Activated B cell treated with CpG ODN at 0.5 μM for 24 hours (primary cell): Measurements from ENCODE around the gene DNAH17. TPM values are rescaled to one million over a fixed set of nuclear protein-coding genes. Genes with fewer than 3 reads are reported as not detected.

Experiments
- ATAC-seq: fragments of 200-7000 bp; cut with Tn5 transposase; one replicate; pipeline ENCODE4 v1.10.0; 2021; ENCODE audit warnings: low read depth, mild to moderate bottlenecking, moderate library complexity
- CTCF ChIA-PET: fragments of 350-600 bp; sonication (Branson Sonifier 250); formaldehyde crosslinking; loops from one replicate; lab custom pipeline; 2021; ENCODE audit warnings: antibody characterized with exemption; lab: Charles Lee
- POLR2A ChIA-PET: fragments of 350-600 bp; sonication (Branson Sonifier 250); formaldehyde crosslinking; loops from one replicate; lab custom pipeline; 2021; ENCODE audit warnings: antibody characterized with exemption; lab: Charles Lee
- DNase-seq: peaks from one replicate; pipeline ENCODE4 v3.0.0; 2022
- H3K27ac Mint-ChIP-seq: one replicate; pipeline ENCODE4 v1.8.0; 2020; ENCODE audit warnings: mixed read lengths
- H3K27me3 Mint-ChIP-seq: one replicate; pipeline ENCODE4 v1.8.0; 2021; ENCODE audit warnings: mixed read lengths
- H3K36me3 Mint-ChIP-seq: one replicate; pipeline ENCODE4 v1.8.0; 2021; ENCODE audit warnings: low read depth, mixed read lengths
- H3K4me1 Mint-ChIP-seq: one replicate; pipeline ENCODE4 v1.8.0; 2021; ENCODE audit warnings: mixed read lengths
- H3K4me3 Mint-ChIP-seq: one replicate; pipeline ENCODE4 v1.8.0; 2020; ENCODE audit warnings: mild to moderate bottlenecking, mixed read lengths
- H3K9me3 Mint-ChIP-seq: one replicate; pipeline ENCODE4 v1.8.0; 2020; ENCODE audit warnings: mixed read lengths
- intact Hi-C: fragments of 100-400 bp; cut with micrococcal nuclease; formaldehyde crosslinking; loops from one replicate; pipeline ENCODE4 v1.15.1; 2024
- total RNA-seq: library from RNA; stranded (reverse); gene quantifications from 2 replicates; pipeline ENCODE4 v1.2.3, GENCODE V29; 2022
- TF ChIP-seq, protein P1 (sequence below): fragments of 200-600 bp; IDR thresholded peaks from one replicate; pipeline ENCODE4 v1.8.0; 2022; ENCODE audit warnings: antibody characterized with exemption, mild to moderate bottlenecking

The DNAH17 gene, protein sequence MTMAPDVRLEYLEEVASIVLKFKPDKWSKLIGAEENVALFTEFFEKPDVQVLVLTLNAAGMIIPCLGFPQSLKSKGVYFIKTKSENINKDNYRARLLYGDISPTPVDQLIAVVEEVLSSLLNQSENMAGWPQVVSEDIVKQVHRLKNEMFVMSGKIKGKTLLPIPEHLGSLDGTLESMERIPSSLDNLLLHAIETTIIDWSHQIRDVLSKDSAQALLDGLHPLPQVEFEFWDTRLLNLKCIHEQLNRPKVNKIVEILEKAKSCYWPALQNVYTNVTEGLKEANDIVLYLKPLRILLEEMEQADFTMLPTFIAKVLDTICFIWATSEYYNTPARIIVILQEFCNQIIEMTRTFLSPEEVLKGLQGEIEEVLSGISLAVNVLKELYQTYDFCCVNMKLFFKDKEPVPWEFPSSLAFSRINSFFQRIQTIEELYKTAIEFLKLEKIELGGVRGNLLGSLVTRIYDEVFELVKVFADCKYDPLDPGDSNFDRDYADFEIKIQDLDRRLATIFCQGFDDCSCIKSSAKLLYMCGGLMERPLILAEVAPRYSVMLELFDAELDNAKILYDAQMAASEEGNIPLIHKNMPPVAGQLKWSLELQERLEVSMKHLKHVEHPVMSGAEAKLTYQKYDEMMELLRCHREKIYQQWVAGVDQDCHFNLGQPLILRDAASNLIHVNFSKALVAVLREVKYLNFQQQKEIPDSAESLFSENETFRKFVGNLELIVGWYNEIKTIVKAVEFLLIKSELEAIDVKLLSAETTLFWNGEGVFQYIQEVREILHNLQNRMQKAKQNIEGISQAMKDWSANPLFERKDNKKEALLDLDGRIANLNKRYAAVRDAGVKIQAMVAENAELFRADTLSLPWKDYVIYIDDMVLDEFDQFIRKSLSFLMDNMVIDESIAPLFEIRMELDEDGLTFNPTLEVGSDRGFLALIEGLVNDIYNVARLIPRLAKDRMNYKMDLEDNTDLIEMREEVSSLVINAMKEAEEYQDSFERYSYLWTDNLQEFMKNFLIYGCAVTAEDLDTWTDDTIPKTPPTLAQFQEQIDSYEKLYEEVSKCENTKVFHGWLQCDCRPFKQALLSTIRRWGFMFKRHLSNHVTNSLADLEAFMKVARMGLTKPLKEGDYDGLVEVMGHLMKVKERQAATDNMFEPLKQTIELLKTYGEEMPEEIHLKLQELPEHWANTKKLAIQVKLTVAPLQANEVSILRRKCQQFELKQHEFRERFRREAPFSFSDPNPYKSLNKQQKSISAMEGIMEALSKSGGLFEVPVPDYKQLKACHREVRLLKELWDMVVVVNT (N-terminal part only)
- total RNA-seq: 0.13 and 0.29 TPM in 2 replicates

DNA sequence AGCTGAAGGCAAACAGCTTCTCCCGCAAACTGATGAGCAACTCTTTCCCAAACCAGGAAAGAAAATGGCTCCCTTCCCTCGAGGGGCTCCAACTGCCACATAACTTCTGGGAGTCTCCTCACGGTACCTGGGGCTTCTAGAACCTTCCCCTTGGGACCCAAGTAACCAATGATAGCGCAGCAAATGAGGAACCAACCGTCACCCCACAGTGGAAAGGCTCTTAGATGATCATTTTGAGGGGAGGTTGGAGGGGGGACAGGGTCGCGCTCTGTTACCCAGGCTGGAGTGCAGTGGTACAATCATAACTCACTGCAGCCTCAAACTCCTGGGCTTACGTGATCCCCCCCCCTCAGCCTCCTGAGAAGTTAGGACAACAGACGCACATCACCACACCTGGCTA lies at the start of gene DNAH17:
Gene DNAH17 (minus strand): TSS at position 101 of the 400 bp plus-strand sequence. CDS start 2,339 bp downstream, outside the sequence.
- intact Hi-C loops: no loop called here
- H3K9me3 Mint-ChIP-seq: no peaks in the 10 kb centered on the region
- CTCF ChIA-PET: no interaction called here
- no peak for DNase-seq
- H3K27me3 Mint-ChIP-seq: no peaks in the 10 kb centered on the region
- no peaks in the 10 kb centered on the region for H3K36me3 Mint-ChIP-seq
- H3K4me3 Mint-ChIP-seq: no peak within 1 kb of the TSS
- H3K4me1 Mint-ChIP-seq: peaks cover 8% of the 10 kb centered on the region
- ATAC-seq: no peak
- no peak within 1 kb of the TSS for H3K27ac Mint-ChIP-seq
- POLR2A ChIA-PET: no interaction called here
- TF ChIP-seq, protein P1, sequence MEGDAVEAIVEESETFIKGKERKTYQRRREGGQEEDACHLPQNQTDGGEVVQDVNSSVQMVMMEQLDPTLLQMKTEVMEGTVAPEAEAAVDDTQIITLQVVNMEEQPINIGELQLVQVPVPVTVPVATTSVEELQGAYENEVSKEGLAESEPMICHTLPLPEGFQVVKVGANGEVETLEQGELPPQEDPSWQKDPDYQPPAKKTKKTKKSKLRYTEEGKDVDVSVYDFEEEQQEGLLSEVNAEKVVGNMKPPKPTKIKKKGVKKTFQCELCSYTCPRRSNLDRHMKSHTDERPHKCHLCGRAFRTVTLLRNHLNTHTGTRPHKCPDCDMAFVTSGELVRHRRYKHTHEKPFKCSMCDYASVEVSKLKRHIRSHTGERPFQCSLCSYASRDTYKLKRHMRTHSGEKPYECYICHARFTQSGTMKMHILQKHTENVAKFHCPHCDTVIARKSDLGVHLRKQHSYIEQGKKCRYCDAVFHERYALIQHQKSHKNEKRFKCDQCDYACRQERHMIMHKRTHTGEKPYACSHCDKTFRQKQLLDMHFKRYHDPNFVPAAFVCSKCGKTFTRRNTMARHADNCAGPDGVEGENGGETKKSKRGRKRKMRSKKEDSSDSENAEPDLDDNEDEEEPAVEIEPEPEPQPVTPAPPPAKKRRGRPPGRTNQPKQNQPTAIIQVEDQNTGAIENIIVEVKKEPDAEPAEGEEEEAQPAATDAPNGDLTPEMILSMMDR: no peak

DNA sequence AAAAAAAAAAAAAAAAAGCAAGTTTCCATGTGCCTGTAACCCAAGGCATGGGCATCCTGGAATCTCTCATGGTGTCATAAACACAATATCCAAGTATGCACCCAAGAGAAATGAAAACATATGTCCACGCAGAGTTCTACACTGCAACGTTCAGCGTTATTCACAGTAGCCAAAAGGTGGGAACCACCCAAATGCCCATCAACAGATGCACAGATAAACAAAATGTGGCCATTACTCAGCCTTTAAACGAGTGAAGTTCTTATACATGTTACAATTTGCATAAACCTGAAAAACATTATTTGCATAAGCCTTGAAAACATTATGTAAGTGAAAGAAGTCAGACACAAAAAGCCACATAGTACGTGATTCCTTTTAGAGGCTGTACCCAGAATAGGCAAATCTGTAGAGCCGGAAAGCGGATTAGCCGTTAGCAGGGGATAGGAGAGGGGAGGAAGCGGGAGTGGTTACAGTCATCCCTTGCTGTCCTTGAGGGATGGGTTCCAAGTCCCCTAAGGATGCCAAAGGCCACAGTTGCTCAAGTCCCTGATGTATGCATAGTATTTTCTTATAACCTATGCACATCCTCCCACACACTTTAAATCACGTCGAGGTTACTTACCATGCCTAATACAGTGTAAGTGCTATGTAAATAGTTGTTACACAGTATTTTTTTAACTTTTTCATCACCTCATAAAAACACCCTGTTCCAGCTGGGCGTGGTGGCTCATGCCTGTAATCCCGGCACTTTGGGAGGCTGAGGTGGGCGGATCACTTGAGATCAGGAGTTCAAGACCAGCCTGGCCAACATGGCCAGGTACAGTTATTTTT lies 47.3 kb upstream of the DNAH17 start:
- peaks cover 4% of the 10 kb centered on the region for H3K9me3 Mint-ChIP-seq
- DNase-seq (no peak), ATAC-seq (no peak)
- H3K27me3 Mint-ChIP-seq: peaks cover 2% of the 10 kb centered on the region
- no peak overlapping the region for H3K27ac Mint-ChIP-seq
- TF ChIP-seq, protein P1: no peak
- H3K36me3 Mint-ChIP-seq: no peaks in the 10 kb centered on the region
- intact Hi-C loops: no loop called here
- POLR2A ChIA-PET: no interaction called here
- H3K4me1 Mint-ChIP-seq: peaks cover 1% of the 10 kb centered on the region
- H3K4me3 Mint-ChIP-seq: no peak overlapping the region
- CTCF ChIA-PET: no interaction called here

DNA sequence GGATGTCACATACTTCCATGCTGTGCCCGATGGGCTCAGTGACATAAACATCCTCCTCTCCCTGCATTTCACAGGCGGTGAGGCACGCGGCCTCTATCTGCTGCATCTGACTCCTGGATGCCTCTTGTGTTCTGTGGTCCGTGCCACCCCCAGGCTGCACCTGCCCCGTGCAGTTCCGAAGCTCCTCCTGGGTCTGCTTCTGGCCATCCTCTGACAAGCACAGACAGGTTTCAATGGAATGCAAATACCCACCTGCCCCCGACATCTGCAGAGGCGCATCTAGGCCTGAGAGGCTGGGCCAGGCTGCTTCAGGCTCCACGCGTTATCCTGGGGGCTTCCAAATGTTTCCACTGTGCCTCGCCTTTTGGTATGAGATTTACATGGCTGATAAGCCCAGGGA lies 46.3 kb upstream of the DNAH17 start:
- H3K27ac Mint-ChIP-seq: no peak overlapping the region
- H3K9me3 Mint-ChIP-seq: peaks cover 4% of the 10 kb centered on the region
- DNase-seq (no peak), ATAC-seq (no peak)
- H3K4me1 Mint-ChIP-seq: peaks cover 1% of the 10 kb centered on the region
- CTCF ChIA-PET: no interaction called here
- intact Hi-C loops: no loop called here
- H3K4me3 Mint-ChIP-seq: no peak overlapping the region
- POLR2A ChIA-PET: no interaction called here
- TF ChIP-seq, protein P1: no peak
- H3K36me3 Mint-ChIP-seq: no peaks in the 10 kb centered on the region
- peaks cover 2% of the 10 kb centered on the region for H3K27me3 Mint-ChIP-seq

DNA sequence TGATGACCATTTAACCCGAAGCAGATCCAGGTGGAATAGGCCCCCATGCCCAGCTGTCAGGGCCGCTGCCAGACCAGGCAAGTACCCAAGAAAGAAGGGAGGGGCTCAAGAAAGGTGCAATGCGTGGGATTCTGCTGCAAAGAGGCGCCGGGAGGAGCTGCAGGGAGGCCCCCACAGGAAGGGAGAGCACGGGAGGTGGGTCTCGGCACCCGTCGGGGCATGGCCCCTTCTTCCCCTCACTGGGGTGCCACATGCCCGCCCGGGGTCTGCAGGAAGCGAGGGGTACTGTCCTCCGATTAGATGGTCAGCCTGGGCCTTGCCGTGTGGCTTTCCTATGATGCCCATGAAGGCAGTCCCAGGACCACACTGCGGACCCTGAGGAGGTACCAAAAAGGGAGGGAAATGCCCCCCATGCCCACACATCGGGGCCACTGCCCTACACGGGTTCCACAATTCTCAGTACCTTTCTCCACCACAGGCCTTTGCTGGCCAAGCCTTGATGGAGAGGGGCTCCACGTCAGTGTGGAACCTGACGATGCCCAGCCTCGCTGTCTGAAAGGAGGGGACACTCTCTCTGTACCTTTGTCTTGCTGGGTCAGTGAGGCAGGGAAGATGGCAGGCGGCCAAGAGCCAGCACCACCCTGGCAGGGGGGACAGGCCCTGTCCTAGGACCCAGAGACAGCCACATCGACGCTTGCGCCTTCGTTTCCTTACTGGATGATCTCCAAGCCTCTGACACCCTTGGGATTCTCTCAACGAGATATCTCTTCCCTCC lies 45.5 kb upstream of the DNAH17 start:
- TF ChIP-seq, protein P1: no peak
- ATAC-seq (no peak), DNase-seq (no peak)
- no peak overlapping the region for H3K27ac Mint-ChIP-seq
- intact Hi-C loops: no loop called here
- peaks cover 4% of the 10 kb centered on the region for H3K9me3 Mint-ChIP-seq
- H3K27me3 Mint-ChIP-seq: peaks cover 2% of the 10 kb centered on the region
- POLR2A ChIA-PET: no interaction called here
- H3K36me3 Mint-ChIP-seq: no peaks in the 10 kb centered on the region
- peaks cover 1% of the 10 kb centered on the region for H3K4me1 Mint-ChIP-seq
- no peak overlapping the region for H3K4me3 Mint-ChIP-seq
- CTCF ChIA-PET: no interaction called here
